ENCODE data around the gene KIAA0319L.

- no peak for TF ChIP-seq CTCF (IDR thresholded peaks at IDR 0.05)
- TF ChIP-seq POLR2A (IDR thresholded peaks at IDR 0.05) = no peak
Measured at GRCh38 chr1:35386290-35386689, 170.9 kb downstream of the KIAA0319L start.

Data from testis (tissue), 2 donors.